HCT116 (cell line): ENCODE results near the gene PRELID2. TPM values are rescaled to one million over a fixed set of nuclear protein-coding genes. Genes with fewer than 3 reads are reported as not detected.

Source experiments
- ATAC-seq: fragments of 200-7000 bp; cut with Tn5 transposase; 2 replicates; pipeline ENCODE4 v1.9.1; 2020; ENCODE audit warnings: mild to moderate bottlenecking, moderate library complexity
- BruUV-seq: library from RNA; stranded (reverse); fragments of 400-500 nt; replicated peaks from 2 replicates; lab custom pipeline; 2021; lab: Mats Ljungman, UMichigan
- CTCF ChIA-PET: fragments of 300-600 bp; sonication (Branson Sonifier 250); formaldehyde crosslinking; loops from one replicate; lab custom pipeline; 2021; ENCODE audit warnings: antibody characterized with exemption; lab: Charles Lee
- POLR2A ChIA-PET: fragments of 300-600, 350-600 bp; sonication (Branson Sonifier 250); formaldehyde crosslinking; loops from one replicate; lab custom pipeline; 2021; ENCODE audit warnings: antibody characterized with exemption; lab: Charles Lee
- RAD21 ChIA-PET, 2 experiments: fragments of 300-600 bp; sonication (Branson Sonifier 250); formaldehyde crosslinking; loops; one replicate each; lab custom pipeline; 2023; ENCODE audit warnings: low total read pairs in 2 of 2; ENCODE audit not compliant: uncharacterized antibody in 2 of 2, unreplicated experiment in 2 of 2, low non-redundant PET in 1 of 2; lab: Charles Lee
- DNase-seq: peaks from one replicate; pipeline ENCODE4 v3.0.0-alpha.2; 2010; ENCODE audit warnings: low read depth, low spot score
- H2AFZ ChIP-seq: fragments of 200-600 bp; shearing (Covaris generic), sonication (generic); 2 replicates; pipeline ENCODE4 v1.6.1; 2017; ENCODE audit warnings: low read depth, mixed run types, mixed read lengths, antibody characterized with exemption, low read length; ENCODE audit not compliant: poor library complexity, severe bottlenecking
- H3K27ac ChIP-seq: 2 replicates; pipeline ENCODE4 v1.5.1; 2012; ENCODE audit warnings: low read depth, low read length
- H3K27me3 ChIP-seq: fragments of 200-600 bp; sonication (generic); 2 replicates; pipeline ENCODE4 v1.6.1; 2016; ENCODE audit warnings: mixed run types, low read length, mixed read lengths; ENCODE audit not compliant: insufficient read depth
- H3K36me3 ChIP-seq, 2 experiments: fragments of 200-500 bp in 1 of 2; fragments of 200-600 bp in 1 of 2; sonication (Bioruptor generic) in 1 of 2; sonication (generic) in 1 of 2; 2 replicates each; pipeline versions ENCODE4 v1.5.1 to v1.6.1; 2014 to 2016; ENCODE audit warnings: low read length in 2 of 2, inconsistent platforms in 1 of 2, mixed read lengths in 1 of 2, mixed run types in 1 of 2; ENCODE audit not compliant: insufficient read depth in 2 of 2, control insufficient read depth in 1 of 2
- H3K4me1 ChIP-seq, 2 experiments: fragments of 200-600 bp in 1 of 2; sonication (generic) in 1 of 2; 2 replicates each; pipeline versions ENCODE4 v1.5.1 to v1.6.1; 2012 to 2017; ENCODE audit warnings: low read length in 2 of 2, inconsistent platforms in 1 of 2, mild to moderate bottlenecking in 1 of 2, mixed read lengths in 1 of 2, mixed run types in 1 of 2, moderate library complexity in 1 of 2; ENCODE audit not compliant: insufficient read depth in 2 of 2, control insufficient read depth in 1 of 2
- H3K4me2 ChIP-seq: fragments of 200-600 bp; sonication (generic); 2 replicates; pipeline ENCODE4 v1.6.1; 2017; ENCODE audit warnings: mixed run types, low read length, mixed read lengths
- H3K4me3 ChIP-seq, 2 experiments: fragments of 200-600 bp in 1 of 2; sonication (generic) in 1 of 2; replicated peaks in 1 of 2; 2 replicates each; pipeline ENCODE4 v1.5.1; 2011 to 2016; ENCODE audit warnings: low read length in 2 of 2, control low read depth in 1 of 2, low read depth in 1 of 2, mild to moderate bottlenecking in 1 of 2, mixed read lengths in 1 of 2, mixed run types in 1 of 2
- H3K79me2 ChIP-seq: fragments of 200-600 bp; sonication (generic); 2 replicates; pipeline ENCODE4 v1.6.1; 2017; ENCODE audit warnings: mild to moderate bottlenecking, mixed run types, low read length, moderate library complexity, mixed read lengths; ENCODE audit not compliant: insufficient read depth
- H3K9ac ChIP-seq: fragments of 200-600 bp; sonication (generic); 2 replicates; pipeline ENCODE4 v1.6.1; 2016; ENCODE audit warnings: low read length, mixed read lengths
- H3K9me2 ChIP-seq: fragments of 200-600 bp; sonication (generic), shearing (Covaris generic); 2 replicates; pipeline ENCODE4 v1.6.1; 2017; ENCODE audit warnings: mixed run types, mild to moderate bottlenecking, moderate library complexity; ENCODE audit not compliant: insufficient read depth
- H3K9me3 ChIP-seq, 2 experiments: fragments of 200-500 bp in 1 of 2; fragments of 200-600 bp in 1 of 2; sonication (Bioruptor generic) in 1 of 2; sonication (generic) in 1 of 2; 2 replicates each; pipeline ENCODE4 v1.6.1; 2014 to 2017; ENCODE audit warnings: low read length in 2 of 2, mixed read lengths in 2 of 2, inconsistent platforms in 1 of 2, low read depth in 1 of 2, mild to moderate bottlenecking in 1 of 2, mixed run types in 1 of 2, moderate library complexity in 1 of 2; ENCODE audit not compliant: control insufficient read depth in 1 of 2, insufficient read depth in 1 of 2
- H4K20me1 ChIP-seq: fragments of 200-600 bp; sonication (generic), shearing (Covaris generic); 2 replicates; pipeline ENCODE4 v1.6.1; 2017; ENCODE audit warnings: mixed run types, mild to moderate bottlenecking, moderate library complexity; ENCODE audit not compliant: insufficient read depth
- EGR1 ChIP-seq: IDR thresholded peaks from 2 replicates; pipeline ENCODE4 v1.6.1; 2012; ENCODE audit warnings: low read depth
- EZH2phosphoT487 ChIP-seq: fragments of 200-600 bp; IDR thresholded peaks from 2 replicates; pipeline ENCODE4 v1.6.1; 2018; ENCODE audit warnings: antibody characterized with exemption, borderline replicate concordance
- FOSL1 ChIP-seq: IDR thresholded peaks from 2 replicates; pipeline ENCODE4 v1.6.1; 2012; ENCODE audit warnings: low read depth
- MAX ChIP-seq: IDR thresholded peaks from 2 replicates; pipeline ENCODE4 v1.6.1; 2012
- POLR2AphosphoS5 ChIP-seq: IDR thresholded peaks from 2 replicates; pipeline ENCODE4 v1.6.1; 2011; ENCODE audit warnings: mild to moderate bottlenecking, low read depth, low read length, moderate library complexity
- SP1 ChIP-seq: IDR thresholded peaks from 2 replicates; pipeline ENCODE4 v1.6.1; 2012; ENCODE audit warnings: low read depth
- SRF ChIP-seq: IDR thresholded peaks from 2 replicates; pipeline ENCODE4 v1.6.1; 2012; ENCODE audit warnings: low read depth
- TCF7L2 ChIP-seq: IDR thresholded peaks from 2 replicates; pipeline ENCODE4 v1.7.0; 2011; ENCODE audit warnings: borderline replicate concordance, inconsistent platforms; ENCODE audit not compliant: insufficient read depth, insufficient read length; ENCODE audit errors: extremely low read depth
- intact Hi-C: fragments of 100-400 bp; cut with micrococcal nuclease; formaldehyde crosslinking; loops from 2 replicates; pipeline ENCODE4 v1.10.0; 2022
- total RNA-seq: library from RNA; stranded (reverse); gene quantifications from one replicate; pipeline ENCODE4 v1.2.1, GENCODE V29; 2021; ENCODE audit not compliant: unreplicated experiment
- TF ChIP-seq, protein P1 (sequence below): IDR thresholded peaks from 2 replicates; pipeline ENCODE4 v1.6.1; 2012

The PRELID2 gene
- total RNA-seq, 1 experiment from 2014 or later = 20.1 TPM

- ChIA-PET RAD21 (no interaction called here), POLR2A (no interaction called here), CTCF (interaction anchor here (1.3 kb wide), 1 partner anchor 57 kb away, joined by 4 read pairs; no protein-coding TSS in a partner anchor)
- H3K79me2 ChIP-seq = peaks cover 37% of the 10 kb centered on the region
- no peaks in the 10 kb centered on the region for H3K27me3 ChIP-seq
- no peak for DNase-seq
- H4K20me1 ChIP-seq = no peaks in the 10 kb centered on the region
- no peaks in the 10 kb centered on the region for H3K9me2 ChIP-seq
- no TSS peak for BruUV-seq
- no peak for ATAC-seq
- H3K9ac ChIP-seq = no peak overlapping the region
- H3K36me3 ChIP-seq = no peaks in the 10 kb centered on the region
- H3K4me2 ChIP-seq = no peak overlapping the region
- no peak overlapping the region for H3K4me3 ChIP-seq
- TF ChIP-seq POLR2AphosphoS5 (no peak), EGR1 (no peak), SP1 (no peak), SRF (no peak), FOSL1 (no peak), MAX (no peak)
- intact Hi-C loops = loop anchor here (10.0 kb wide), 1 partner anchor 104 kb away; the partner anchor contains the start of gene SH3RF2
- H2AFZ ChIP-seq = no peak overlapping the region
- no peak overlapping the region for H3K27ac ChIP-seq
- H3K9me3 ChIP-seq = no peaks in the 10 kb centered on the region
- H3K4me1 ChIP-seq = peaks cover 16 to 29% of the 10 kb centered on the region in 2 experiments
These were observed 4.5 kb downstream of the PRELID2 start for GRCh38 chr5:145830594-145830993.

GRCh38 chr5:145829708-145830361 lies 5.3 kb downstream of the PRELID2 start:
- Histone ChIP-seq H3K9me2 (no peaks in the 10 kb centered on the region), H3K79me2 (peaks cover 37% of the 10 kb centered on the region), H3K4me3 (no peak overlapping the region), H3K4me1 (peaks cover 15 to 22% of the 10 kb centered on the region in 2 experiments), H3K4me2 (no peak overlapping the region), H3K27ac (no peak overlapping the region), H3K27me3 (no peaks in the 10 kb centered on the region), H3K9me3 (no peaks in the 10 kb centered on the region), H3K9ac (no peak overlapping the region), H4K20me1 (no peaks in the 10 kb centered on the region), H2AFZ (no peak overlapping the region), H3K36me3 (no peaks in the 10 kb centered on the region)
- ATAC-seq (no peak), DNase-seq (no peak)
- BruUV-seq = no TSS peak
- ChIA-PET CTCF (interaction anchor here (1.1 to 1.3 kb wide), 3 partner anchors 18 to 151 kb away, joined by 3 to 4 read pairs (median 3); no protein-coding TSS in a partner anchor), POLR2A (no interaction called here), RAD21 (no interaction called here)
- intact Hi-C loops = loop anchor here (5.0 to 10.0 kb wide), 3 partner anchors 105 to 1628 kb away; partner anchors contain the start of gene SH3RF2
- TF ChIP-seq EZH2phosphoT487 (no peak), TCF7L2 (no peak)
- TF ChIP-seq, protein P1, sequence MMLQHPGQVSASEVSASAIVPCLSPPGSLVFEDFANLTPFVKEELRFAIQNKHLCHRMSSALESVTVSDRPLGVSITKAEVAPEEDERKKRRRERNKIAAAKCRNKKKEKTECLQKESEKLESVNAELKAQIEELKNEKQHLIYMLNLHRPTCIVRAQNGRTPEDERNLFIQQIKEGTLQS = no peak
